Endothelial cell of umbilical vein (primary cell): ENCODE measurements around the gene MAP3K15. TPM values are rescaled to one million over a fixed set of nuclear protein-coding genes. Genes with fewer than 3 reads are reported as not detected.

ENCODE experiments used
- BruUV-seq: library from RNA; stranded (reverse); fragments of 400-500 nt; replicated peaks from 2 replicates; lab custom pipeline; 2021; lab: Mats Ljungman, UMichigan
- CTCF ChIA-PET: fragments of 300-600, 350-600 bp; sonication (Branson Sonifier 250); formaldehyde crosslinking; loops from one replicate; lab custom pipeline; 2021; ENCODE audit warnings: antibody characterized with exemption, inconsistent platforms; lab: Charles Lee
- POLR2A ChIA-PET: fragments of 300-600, 350-600 bp; sonication (Branson Sonifier 250); formaldehyde crosslinking; loops from one replicate; lab custom pipeline; 2021; ENCODE audit warnings: antibody characterized with exemption, inconsistent platforms; lab: Charles Lee
- DNase-seq: peaks from one replicate; pipeline ENCODE4 v3.0.0-alpha.2; 2011; ENCODE audit warnings: low read depth, low spot score
- FAIRE-seq: peaks from 2 replicates; lab custom pipeline; 2011; peaks lifted over from hg19 to GRCh38; lab: Jason Lieb, UNC
- H2AFZ ChIP-seq: 2 replicates; pipeline ENCODE4 v1.6.0; 2012; ENCODE audit warnings: low read depth, low read length, control low read depth, inconsistent platforms
- H3K27ac ChIP-seq: 2 replicates; pipeline ENCODE4 v1.5.1; 2011; ENCODE audit warnings: low read depth, mild to moderate bottlenecking, control low read depth, low read length, moderate library complexity; ENCODE audit not compliant: insufficient read depth
- H3K27me3 ChIP-seq, 2 experiments: 2 replicates each; pipeline versions ENCODE4 v1.6.0 to v1.6.1; 2011; ENCODE audit warnings: low read length in 2 of 2, mixed read lengths in 1 of 2; ENCODE audit not compliant: control insufficient read depth in 2 of 2, insufficient read depth in 2 of 2
- H3K36me3 ChIP-seq, 2 experiments: 2 replicates in 1 of 2; 3 replicates in 1 of 2; pipeline ENCODE4 v1.5.1; 2011; ENCODE audit warnings: low read length in 2 of 2, mild to moderate bottlenecking in 1 of 2, moderate library complexity in 1 of 2; ENCODE audit not compliant: control insufficient read depth in 2 of 2, insufficient read depth in 2 of 2; ENCODE audit errors: extremely low read depth in 1 of 2
- H3K4me1 ChIP-seq: 3 replicates; pipeline ENCODE4 v1.5.1; 2011; ENCODE audit warnings: mild to moderate bottlenecking, low read length; ENCODE audit not compliant: control insufficient read depth, insufficient read depth; ENCODE audit errors: extremely low read depth
- H3K4me2 ChIP-seq: 2 replicates; pipeline ENCODE4 v1.6.1; 2011; ENCODE audit warnings: low read length, control low read depth, mixed read lengths; ENCODE audit not compliant: insufficient read depth
- H3K4me3 ChIP-seq, 3 experiments: fragments of 200-600 bp in 1 of 3; sonication (generic), shearing (Covaris generic) in 1 of 3; replicated peaks in 1 of 3; 2 replicates each; pipeline ENCODE4 v1.5.1; 2011 to 2016; ENCODE audit warnings: control low read depth in 3 of 3, low read length in 3 of 3, mild to moderate bottlenecking in 2 of 3, inconsistent platforms in 1 of 3, low read depth in 1 of 3, moderate library complexity in 1 of 3; ENCODE audit not compliant: insufficient read depth in 1 of 3
- H3K79me2 ChIP-seq: 2 replicates; pipeline ENCODE4 v1.6.0; 2012; ENCODE audit warnings: low read length, inconsistent platforms; ENCODE audit not compliant: control insufficient read depth, insufficient read depth
- H3K9ac ChIP-seq: replicated peaks from 2 replicates; pipeline ENCODE3; 2011; ENCODE audit warnings: low read length, control low read depth; ENCODE audit not compliant: insufficient read depth; ENCODE audit errors: extremely low read depth
- H3K9me1 ChIP-seq: replicated peaks from 3 replicates; pipeline ENCODE4 v1.6.0; 2011; ENCODE audit warnings: mild to moderate bottlenecking, low read length; ENCODE audit not compliant: control insufficient read depth, insufficient read depth; ENCODE audit errors: extremely low read depth
- H3K9me3 ChIP-seq: replicated peaks from 2 replicates; pipeline ENCODE4 v1.5.1; 2012; ENCODE audit warnings: low read length, inconsistent platforms; ENCODE audit not compliant: control insufficient read depth, insufficient read depth
- H4K20me1 ChIP-seq: replicated peaks from 2 replicates; pipeline ENCODE3; 2011; ENCODE audit warnings: mild to moderate bottlenecking, low read length; ENCODE audit not compliant: control insufficient read depth, insufficient read depth; ENCODE audit errors: extremely low read depth
- POLR2A ChIP-seq: IDR thresholded peaks from 2 replicates; pipeline ENCODE4 v1.6.1; 2012; ENCODE audit warnings: low read depth, mild to moderate bottlenecking, control low read depth, low read length
- dilution Hi-C: fragments of 300-500 bp; cut with MboI; formaldehyde crosslinking; loops from one replicate; pipeline ENCODE4 v1.15.0; 2019; ENCODE audit warnings: low sequenced_read_pairs; ENCODE audit not compliant: extremely low pct_ligation_motif_present
- intact Hi-C: fragments of 100-400 bp; cut with micrococcal nuclease; formaldehyde crosslinking; loops from one replicate; pipeline ENCODE4 v1.10.0; 2022
- polyA plus RNA-seq, 4 experiments: library from polyadenylated mRNA; depleted of rRNA in 3 of 4; stranded (reverse) in 3 of 4; unstranded in 1 of 4; fragments of >200 nt; gene quantifications; 2 replicates each; pipeline versions ENCODE4 v1.2.1 to v1.2.3, GENCODE V29; 2011 to 2012; ENCODE audit warnings: missing spikeins in 1 of 4
- total RNA-seq: library from RNA; stranded (reverse); gene quantifications from 2 replicates; pipeline ENCODE4 v1.2.3, GENCODE V29; 2021
- TF ChIP-seq, protein P1 (sequence below), 2 donors: IDR thresholded peaks; 1 replicate in 1 of 2; 2 replicates in 1 of 2; pipeline ENCODE4 v1.5.1; 2011; ENCODE audit warnings: low read length in 2 of 2, mild to moderate bottlenecking in 2 of 2, moderate library complexity in 2 of 2, control low read depth in 1 of 2, inconsistent platforms in 1 of 2, low read depth in 1 of 2; ENCODE audit not compliant: insufficient read depth in 1 of 2; ENCODE audit errors: extremely low read depth in 1 of 2

The MAP3K15 gene
- total and polyA plus RNA-seq, 2 donors (not counting 3 experiments of a cell fraction or from before 2014, with no cell fraction given) = 0.01 to 0.09 TPM

GRCh38 chrX:19372547-19373331, 142.6 kb downstream of the MAP3K15 start:
- no peaks in the 10 kb centered on the region for H3K27me3 ChIP-seq
- no peaks in the 10 kb centered on the region for H3K79me2 ChIP-seq
- peak overlapping the region; percentile 96 for H2AFZ ChIP-seq
- CTCF ChIA-PET = interaction anchor here (0.9 to 3.5 kb wide), 15 partner anchors 10 to 694 kb away, joined by 3 to 43 read pairs (median 4); no protein-coding TSS in a partner anchor
- no peaks in the 10 kb centered on the region for H3K9me1 ChIP-seq
- no peak for DNase-seq
- dilution Hi-C loops = no loop called here
- POLR2A ChIA-PET = interaction anchor here (1.0 kb wide), 1 partner anchor 163 kb away, joined by 3 read pairs; no protein-coding TSS in a partner anchor
- no peaks in the 10 kb centered on the region for H3K36me3 ChIP-seq
- BruUV-seq = no TSS peak
- H3K9ac ChIP-seq = peak overlapping the region; percentile 13
- H3K9me3 ChIP-seq = no peaks in the 10 kb centered on the region
- FAIRE-seq = no peak
- no peaks in the 10 kb centered on the region for H3K4me1 ChIP-seq
- H3K27ac ChIP-seq = no peak overlapping the region
- H3K4me2 ChIP-seq = peak overlapping the region; percentile 82
- intact Hi-C loops = loop anchor here (1.0 to 2.0 kb wide), 4 partner anchors 163 to 694 kb away; partner anchors contain the start of gene BCLAF3
- H3K4me3 ChIP-seq = peak overlapping the region in 2 of 3 experiments; percentile 36 to 50
- no peaks in the 10 kb centered on the region for H4K20me1 ChIP-seq
- TF ChIP-seq POLR2A = no peak
- TF ChIP-seq, protein P1, sequence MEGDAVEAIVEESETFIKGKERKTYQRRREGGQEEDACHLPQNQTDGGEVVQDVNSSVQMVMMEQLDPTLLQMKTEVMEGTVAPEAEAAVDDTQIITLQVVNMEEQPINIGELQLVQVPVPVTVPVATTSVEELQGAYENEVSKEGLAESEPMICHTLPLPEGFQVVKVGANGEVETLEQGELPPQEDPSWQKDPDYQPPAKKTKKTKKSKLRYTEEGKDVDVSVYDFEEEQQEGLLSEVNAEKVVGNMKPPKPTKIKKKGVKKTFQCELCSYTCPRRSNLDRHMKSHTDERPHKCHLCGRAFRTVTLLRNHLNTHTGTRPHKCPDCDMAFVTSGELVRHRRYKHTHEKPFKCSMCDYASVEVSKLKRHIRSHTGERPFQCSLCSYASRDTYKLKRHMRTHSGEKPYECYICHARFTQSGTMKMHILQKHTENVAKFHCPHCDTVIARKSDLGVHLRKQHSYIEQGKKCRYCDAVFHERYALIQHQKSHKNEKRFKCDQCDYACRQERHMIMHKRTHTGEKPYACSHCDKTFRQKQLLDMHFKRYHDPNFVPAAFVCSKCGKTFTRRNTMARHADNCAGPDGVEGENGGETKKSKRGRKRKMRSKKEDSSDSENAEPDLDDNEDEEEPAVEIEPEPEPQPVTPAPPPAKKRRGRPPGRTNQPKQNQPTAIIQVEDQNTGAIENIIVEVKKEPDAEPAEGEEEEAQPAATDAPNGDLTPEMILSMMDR (IDR thresholded peaks at IDR 0.05; ENCODE audit: extremely low read depth in 1 of 2, insufficient read depth in 1 of 2, low read depth in 1 of 2, low read length in 2 of 2) = no peak

GRCh38 chrX:19372170-19372546, 143.2 kb downstream of the MAP3K15 start:
- H4K20me1 ChIP-seq = no peaks in the 10 kb centered on the region
- peak overlapping the region; percentile 13 for H3K9ac ChIP-seq
- H3K4me3 ChIP-seq = peak overlapping the region in 2 of 3 experiments; percentile 36 to 50
- H3K27ac ChIP-seq = no peak overlapping the region
- ChIA-PET CTCF (interaction anchor here (0.7 to 3.5 kb wide), 16 partner anchors 10 to 695 kb away, joined by 3 to 43 read pairs (median 4); partner anchors contain the start of gene MAP3K15), POLR2A (interaction anchor here (1.0 kb wide), 1 partner anchor 163 kb away, joined by 3 read pairs; no protein-coding TSS in a partner anchor)
- dilution Hi-C loops (no loop called here), intact Hi-C loops (loop anchor here (1.0 to 2.0 kb wide), 4 partner anchors 163 to 695 kb away; partner anchors contain the start of gene BCLAF3)
- peak overlapping the region; percentile 82 for H3K4me2 ChIP-seq
- TF ChIP-seq POLR2A = no peak
- TF ChIP-seq, protein P1 (IDR thresholded peaks at IDR 0.05; ENCODE audit: extremely low read depth in 1 of 2, insufficient read depth in 1 of 2, low read depth in 1 of 2, low read length in 2 of 2) = peak; percentile 62 to 66
- BruUV-seq = no TSS peak
- H2AFZ ChIP-seq = peak overlapping the region; percentile 96
- H3K27me3 ChIP-seq = no peaks in the 10 kb centered on the region
- H3K36me3 ChIP-seq = no peaks in the 10 kb centered on the region
- H3K9me3 ChIP-seq = no peaks in the 10 kb centered on the region
- H3K79me2 ChIP-seq = no peaks in the 10 kb centered on the region
- DNase-seq = peak; percentile 75
- no peaks in the 10 kb centered on the region for H3K4me1 ChIP-seq
- FAIRE-seq = peak; percentile 87
- no peaks in the 10 kb centered on the region for H3K9me1 ChIP-seq
